ENCODE results near the gene OR13C5.
"Not testable (repeated sequence)": the region's sequence is repeated elsewhere in the genome, so short reads cannot be mapped to it uniquely, and the experiment has no call there.

The OR13C5 gene

GRCh38 chr9:104606152-104606551 is 6.9 kb upstream of the OR13C5 start:
- 90% methylated on average over 2 of the region's 2 CpGs for WGBS
- no peak overlapping the region for H3K23ac ChIP-seq (ENCODE audit: low read length in 2 of 2)
- no peak for DNase-seq
- no peaks in the 10 kb centered on the region for H3K4me1 ChIP-seq (ENCODE audit: control insufficient read depth, insufficient read depth, low read depth, low read length)
- no peak overlapping the region for H3K4ac ChIP-seq (ENCODE audit: low read depth in 1 of 2, low read length in 2 of 2)
- H3K9ac ChIP-seq (ENCODE audit: low read length), result no peak overlapping the region
- no peak overlapping the region for H3K27ac ChIP-seq (ENCODE audit: low read length, poor library complexity, severe bottlenecking)
- H3K27me3 ChIP-seq (ENCODE audit: control insufficient read depth in 1 of 2, insufficient read depth in 1 of 2, low read length in 2 of 2), result no peaks in the 10 kb centered on the region
- H3K9me3 ChIP-seq (ENCODE audit: control insufficient read depth, low read length), result no peaks in the 10 kb centered on the region
- no peak overlapping the region for H4K8ac ChIP-seq (ENCODE audit: low read length)
- no peak overlapping the region for H3K4me2 ChIP-seq (ENCODE audit: low read length, poor library complexity, severe bottlenecking)
- H2BK5ac ChIP-seq (ENCODE audit: low read depth, low read length, poor library complexity, severe bottlenecking), result no peak overlapping the region
- no peaks in the 10 kb centered on the region for H3K36me3 ChIP-seq (ENCODE audit: control insufficient read depth in 1 of 2, insufficient read depth in 2 of 2, low read depth in 1 of 2, low read length in 2 of 2)
- H3K4me3 ChIP-seq (ENCODE audit: insufficient read depth in 1 of 2, low read depth in 1 of 2, low read length in 2 of 2), result no peak overlapping the region
- H3K18ac ChIP-seq (ENCODE audit: low read depth in 1 of 2, low read length in 2 of 2), result no peak overlapping the region
- no peak overlapping the region for H2AFZ ChIP-seq (ENCODE audit: low read depth, low read length)
- H2BK120ac ChIP-seq (ENCODE audit: low read depth, low read length), result no peak overlapping the region
- H2AK5ac ChIP-seq (ENCODE audit: low read length, severe bottlenecking), result no peak overlapping the region
- H2BK15ac ChIP-seq (ENCODE audit: low read depth, poor library complexity, severe bottlenecking), result no peak overlapping the region
- no peak overlapping the region for H4K91ac ChIP-seq (ENCODE audit: low read length)
- H3K14ac ChIP-seq (ENCODE audit: low read length in 2 of 2), result no peak overlapping the region
- no peak overlapping the region for H2BK12ac ChIP-seq (ENCODE audit: low read length in 2 of 2)
- no peaks in the 10 kb centered on the region for H3K79me1 ChIP-seq (replicated peaks; ENCODE audit: low read length, poor library complexity, severe bottlenecking)

GRCh38 chr9:104605527-104605926 is 6.3 kb upstream of the OR13C5 start, which contains the start of gene OR13C2:
Gene OR13C2 (minus strand): TSS chr9:104605627. CDS start chr9:104605627, 0 bp downstream.
- not testable (repeated sequence) for H3K27me3 ChIP-seq (ENCODE audit: control insufficient read depth in 1 of 2, insufficient read depth in 1 of 2, low read length in 2 of 2); H3K36me3 ChIP-seq (ENCODE audit: control insufficient read depth in 1 of 2, insufficient read depth in 2 of 2, low read depth in 1 of 2, low read length in 2 of 2); H3K4me1 ChIP-seq (ENCODE audit: control insufficient read depth, insufficient read depth, low read depth, low read length); H3K4me3 ChIP-seq (ENCODE audit: insufficient read depth in 1 of 2, low read depth in 1 of 2, low read length in 2 of 2); H2BK120ac ChIP-seq (ENCODE audit: low read depth, low read length); H2BK5ac ChIP-seq (ENCODE audit: low read depth, low read length, poor library complexity, severe bottlenecking); H2BK15ac ChIP-seq (ENCODE audit: low read depth, poor library complexity, severe bottlenecking); DNase-seq; H3K9me3 ChIP-seq (ENCODE audit: control insufficient read depth, low read length); H3K23ac ChIP-seq (ENCODE audit: low read length in 2 of 2); H2AK5ac ChIP-seq (ENCODE audit: low read length, severe bottlenecking); H4K8ac ChIP-seq (ENCODE audit: low read length); H3K4ac ChIP-seq (ENCODE audit: low read depth in 1 of 2, low read length in 2 of 2); H3K27ac ChIP-seq (ENCODE audit: low read length, poor library complexity, severe bottlenecking); H3K79me1 ChIP-seq (replicated peaks; ENCODE audit: low read length, poor library complexity, severe bottlenecking); H4K91ac ChIP-seq (ENCODE audit: low read length); H3K9ac ChIP-seq (ENCODE audit: low read length); H2AFZ ChIP-seq (ENCODE audit: low read depth, low read length); H3K14ac ChIP-seq (ENCODE audit: low read length in 2 of 2); H3K18ac ChIP-seq (ENCODE audit: low read depth in 1 of 2, low read length in 2 of 2); H2BK12ac ChIP-seq (ENCODE audit: low read length in 2 of 2); H3K4me2 ChIP-seq (ENCODE audit: low read length, poor library complexity, severe bottlenecking)
- WGBS, result no CpG with 5 or more reads among the region's 1 CpG

GRCh38 chr9:104604801-104605200 is 5.6 kb upstream of the OR13C5 start:
- Histone ChIP-seq H3K18ac (ENCODE audit: low read depth in 1 of 2, low read length in 2 of 2) (no peak overlapping the region), H4K8ac (ENCODE audit: low read length) (no peak overlapping the region), H3K23ac (ENCODE audit: low read length in 2 of 2) (no peak overlapping the region), H3K4me2 (ENCODE audit: low read length, poor library complexity, severe bottlenecking) (no peak overlapping the region), H2BK120ac (ENCODE audit: low read depth, low read length) (no peak overlapping the region), H3K27me3 (ENCODE audit: control insufficient read depth in 1 of 2, insufficient read depth in 1 of 2, low read length in 2 of 2) (no peaks in the 10 kb centered on the region), H3K36me3 (ENCODE audit: control insufficient read depth in 1 of 2, insufficient read depth in 2 of 2, low read depth in 1 of 2, low read length in 2 of 2) (no peaks in the 10 kb centered on the region), H3K27ac (ENCODE audit: low read length, poor library complexity, severe bottlenecking) (no peak overlapping the region), H3K14ac (ENCODE audit: low read length in 2 of 2) (no peak overlapping the region), H2AK5ac (ENCODE audit: low read length, severe bottlenecking) (no peak overlapping the region), H3K4me3 (ENCODE audit: insufficient read depth in 1 of 2, low read depth in 1 of 2, low read length in 2 of 2) (no peak overlapping the region), H3K4ac (ENCODE audit: low read depth in 1 of 2, low read length in 2 of 2) (no peak overlapping the region), H3K4me1 (ENCODE audit: control insufficient read depth, insufficient read depth, low read depth, low read length) (no peaks in the 10 kb centered on the region), H4K91ac (ENCODE audit: low read length) (no peak overlapping the region), H2BK5ac (ENCODE audit: low read depth, low read length, poor library complexity, severe bottlenecking) (no peak overlapping the region), H2AFZ (ENCODE audit: low read depth, low read length) (no peak overlapping the region), H2BK15ac (ENCODE audit: low read depth, poor library complexity, severe bottlenecking) (no peak overlapping the region), H2BK12ac (ENCODE audit: low read length in 2 of 2) (no peak overlapping the region), H3K9me3 (ENCODE audit: control insufficient read depth, low read length) (no peaks in the 10 kb centered on the region), H3K9ac (ENCODE audit: low read length) (no peak overlapping the region), H3K79me1 (replicated peaks; ENCODE audit: low read length, poor library complexity, severe bottlenecking) (no peaks in the 10 kb centered on the region)
- 60% methylated on average over 3 of the region's 3 CpGs for WGBS
- DNase-seq, result no peak

DNA sequence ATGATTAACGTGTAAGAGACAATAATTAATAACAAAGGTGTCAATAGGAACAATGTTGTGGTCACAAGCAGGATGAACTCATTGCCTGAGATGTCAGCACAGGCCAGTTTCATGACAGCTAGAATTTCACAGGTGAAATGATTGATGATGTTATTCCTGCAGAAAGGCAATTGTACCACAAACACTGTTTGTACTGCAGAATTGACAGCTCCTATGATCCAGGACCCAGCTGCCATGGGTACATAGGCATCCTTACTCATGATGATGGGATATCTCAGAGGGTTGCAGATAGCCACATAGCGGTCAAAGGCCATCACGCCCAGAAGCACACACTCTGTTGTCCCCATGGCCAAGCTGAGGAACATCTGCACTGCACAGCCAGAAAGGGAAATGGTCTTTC is 464 bp downstream of the OR13C5 start:
- H3K18ac ChIP-seq (ENCODE audit: low read depth in 1 of 2, low read length in 2 of 2); H2AK5ac ChIP-seq (ENCODE audit: low read length, severe bottlenecking); H3K9me3 ChIP-seq (ENCODE audit: control insufficient read depth, low read length); H2AFZ ChIP-seq (ENCODE audit: low read depth, low read length); H2BK5ac ChIP-seq (ENCODE audit: low read depth, low read length, poor library complexity, severe bottlenecking); H3K27ac ChIP-seq (ENCODE audit: low read length, poor library complexity, severe bottlenecking); H3K4me2 ChIP-seq (ENCODE audit: low read length, poor library complexity, severe bottlenecking); H2BK12ac ChIP-seq (ENCODE audit: low read length in 2 of 2); H3K36me3 ChIP-seq (ENCODE audit: control insufficient read depth in 1 of 2, insufficient read depth in 2 of 2, low read depth in 1 of 2, low read length in 2 of 2); H3K79me1 ChIP-seq (replicated peaks; ENCODE audit: low read length, poor library complexity, severe bottlenecking); H3K14ac ChIP-seq (ENCODE audit: low read length in 2 of 2); H4K91ac ChIP-seq (ENCODE audit: low read length); H3K23ac ChIP-seq (ENCODE audit: low read length in 2 of 2); DNase-seq; H3K4me1 ChIP-seq (ENCODE audit: control insufficient read depth, insufficient read depth, low read depth, low read length); H3K4me3 ChIP-seq (ENCODE audit: insufficient read depth in 1 of 2, low read depth in 1 of 2, low read length in 2 of 2); H2BK120ac ChIP-seq (ENCODE audit: low read depth, low read length); H3K4ac ChIP-seq (ENCODE audit: low read depth in 1 of 2, low read length in 2 of 2); H3K9ac ChIP-seq (ENCODE audit: low read length); H4K8ac ChIP-seq (ENCODE audit: low read length); H3K27me3 ChIP-seq (ENCODE audit: control insufficient read depth in 1 of 2, insufficient read depth in 1 of 2, low read length in 2 of 2); H2BK15ac ChIP-seq (ENCODE audit: low read depth, poor library complexity, severe bottlenecking): not testable (repeated sequence)
- 56% methylated on average over 1 of the region's 3 CpGs for WGBS
